Lower lobe of right lung (tissue), 2 donors: Measurements from ENCODE around the gene SRGAP1. TPM values are rescaled to one million over a fixed set of nuclear protein-coding genes. Genes with fewer than 3 reads are reported as not detected.

Experiments
- ATAC-seq, 2 donors: fragments of 200-7000 bp; cut with Tn5 transposase; one replicate each; pipeline ENCODE4 v1.9.1; 2020 to 2022; ENCODE audit warnings: mild to moderate bottlenecking in 2 of 2, moderate library complexity in 2 of 2
- DNase-seq: peaks from one replicate; pipeline ENCODE4 v3.0.0-alpha.2; 2020
- H3K27ac ChIP-seq: fragments of 200-600 bp; one replicate; pipeline ENCODE4 v1.8.0; 2022
- H3K27me3 ChIP-seq: fragments of 200-600 bp; one replicate; pipeline ENCODE4 v1.8.0; 2022; ENCODE audit warnings: low read depth
- H3K36me3 ChIP-seq: fragments of 200-600 bp; one replicate; pipeline ENCODE4 v1.8.0; 2022; ENCODE audit warnings: mild to moderate bottlenecking
- H3K4me1 ChIP-seq: fragments of 200-600 bp; one replicate; pipeline ENCODE4 v1.8.0; 2022
- H3K4me3 ChIP-seq: fragments of 200-600 bp; one replicate; pipeline ENCODE4 v1.8.0; 2022; ENCODE audit warnings: mild to moderate bottlenecking
- H3K9me3 ChIP-seq: fragments of 200-600 bp; one replicate; pipeline ENCODE4 v1.8.0; 2022
- intact Hi-C: fragments of 100-400 bp; cut with DNase I; formaldehyde crosslinking; loops from one replicate; pipeline ENCODE4 v1.11.0; 2022
- total RNA-seq: library from RNA; stranded (reverse); fragmentation: NEBNext Ultra II Directional; extraction: Animal tissue kit (Norgen Biotek cat#: 25700); gene quantifications from one replicate; pipeline ENCODE4 v1.2.1, GENCODE V29; 2021
- TF ChIP-seq, protein P1 (sequence below): fragments of 200-600 bp; IDR thresholded peaks from one replicate; pipeline ENCODE4 v1.8.0; 2022; ENCODE audit warnings: antibody characterized with exemption, mild to moderate bottlenecking
- donor health status: DM: no; HTN: yes; CAD: no; lungs with severe emphysema.

SRGAP1 gene
- total RNA-seq, 1 donor from 2014 or later, result 6.7 TPM

DNA sequence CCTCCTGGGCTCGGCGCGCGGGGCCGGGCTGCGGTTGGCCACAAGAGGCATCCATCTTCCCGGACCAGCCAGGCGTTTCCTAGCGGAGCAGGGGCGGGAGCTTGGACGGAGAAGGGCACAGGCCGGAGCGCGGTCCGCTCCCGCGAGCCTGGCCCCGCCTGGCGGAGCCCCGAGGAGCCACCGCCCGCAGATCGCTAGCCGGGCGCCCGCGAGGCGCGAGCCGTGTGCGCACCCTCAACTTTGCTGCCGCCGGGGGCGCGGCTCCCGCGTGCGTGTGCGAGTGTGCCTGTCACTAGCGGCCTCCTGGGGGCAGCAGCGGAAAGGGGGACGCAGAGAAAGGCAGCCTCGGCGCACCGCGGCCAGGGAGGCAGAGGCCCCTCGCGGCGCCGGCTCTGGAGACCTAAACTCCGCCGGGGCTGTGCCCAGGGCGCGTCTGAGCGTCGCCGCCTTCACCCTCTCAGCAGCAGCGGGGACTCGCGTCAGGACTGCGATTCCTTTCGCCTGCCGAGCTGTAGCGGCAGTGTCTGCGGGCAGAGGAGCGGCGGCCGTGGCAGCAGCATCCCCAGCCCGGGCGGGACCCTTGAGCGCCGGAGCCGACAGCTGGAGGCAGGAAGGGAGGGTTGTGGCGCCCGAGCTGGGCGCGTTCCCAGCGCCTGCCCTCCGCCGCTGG, 644 bp upstream of the SRGAP1 start:
- peak; percentile 96 to 97 for ATAC-seq
- H3K27me3 ChIP-seq, result no peaks in the 10 kb centered on the region
- H3K27ac ChIP-seq, result peak overlapping the region; percentile 93
- peaks cover 12% of the 10 kb centered on the region for H3K4me1 ChIP-seq
- H3K4me3 ChIP-seq, result peak overlapping the region; percentile 90
- intact Hi-C loops, result loop anchor here (10.0 kb wide), 1 partner anchor 341 kb away; no protein-coding TSS in a partner anchor
- TF ChIP-seq, protein P1, sequence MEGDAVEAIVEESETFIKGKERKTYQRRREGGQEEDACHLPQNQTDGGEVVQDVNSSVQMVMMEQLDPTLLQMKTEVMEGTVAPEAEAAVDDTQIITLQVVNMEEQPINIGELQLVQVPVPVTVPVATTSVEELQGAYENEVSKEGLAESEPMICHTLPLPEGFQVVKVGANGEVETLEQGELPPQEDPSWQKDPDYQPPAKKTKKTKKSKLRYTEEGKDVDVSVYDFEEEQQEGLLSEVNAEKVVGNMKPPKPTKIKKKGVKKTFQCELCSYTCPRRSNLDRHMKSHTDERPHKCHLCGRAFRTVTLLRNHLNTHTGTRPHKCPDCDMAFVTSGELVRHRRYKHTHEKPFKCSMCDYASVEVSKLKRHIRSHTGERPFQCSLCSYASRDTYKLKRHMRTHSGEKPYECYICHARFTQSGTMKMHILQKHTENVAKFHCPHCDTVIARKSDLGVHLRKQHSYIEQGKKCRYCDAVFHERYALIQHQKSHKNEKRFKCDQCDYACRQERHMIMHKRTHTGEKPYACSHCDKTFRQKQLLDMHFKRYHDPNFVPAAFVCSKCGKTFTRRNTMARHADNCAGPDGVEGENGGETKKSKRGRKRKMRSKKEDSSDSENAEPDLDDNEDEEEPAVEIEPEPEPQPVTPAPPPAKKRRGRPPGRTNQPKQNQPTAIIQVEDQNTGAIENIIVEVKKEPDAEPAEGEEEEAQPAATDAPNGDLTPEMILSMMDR, result peak; percentile 95
- no peaks in the 10 kb centered on the region for H3K36me3 ChIP-seq
- peak; percentile 89 for DNase-seq
- H3K9me3 ChIP-seq, result no peaks in the 10 kb centered on the region

DNA sequence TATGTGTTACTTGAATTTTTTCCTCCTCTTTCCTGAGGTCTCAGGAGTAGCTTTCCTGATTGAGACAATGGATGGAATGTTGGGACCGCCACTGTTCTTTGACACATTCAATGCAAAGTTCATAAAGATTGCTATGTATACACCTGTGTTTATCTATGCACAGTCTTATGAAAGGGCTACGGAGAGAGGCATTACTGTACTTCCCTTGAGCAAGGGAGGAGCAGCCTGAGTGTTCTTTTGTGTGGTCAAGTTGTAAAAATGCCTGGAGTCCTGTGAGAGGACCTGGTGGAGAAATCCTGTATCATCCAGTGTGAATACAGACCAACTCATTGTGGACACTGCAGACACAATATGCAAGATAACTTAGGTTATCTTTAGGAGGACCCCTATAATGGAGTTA, 1.2 kb downstream of the SRGAP1 start:
- Histone ChIP-seq H3K36me3 (no peaks in the 10 kb centered on the region), H3K9me3 (no peaks in the 10 kb centered on the region), H3K4me1 (peaks cover 12% of the 10 kb centered on the region), H3K27me3 (no peaks in the 10 kb centered on the region), H3K27ac (no peak overlapping the region), H3K4me3 (peak overlapping the region; percentile 90)
- TF ChIP-seq, protein P1, result no peak
- intact Hi-C loops, result loop anchor here (10.0 kb wide), 1 partner anchor 339 kb away; no protein-coding TSS in a partner anchor
- ATAC-seq (no peak), DNase-seq (no peak)

DNA sequence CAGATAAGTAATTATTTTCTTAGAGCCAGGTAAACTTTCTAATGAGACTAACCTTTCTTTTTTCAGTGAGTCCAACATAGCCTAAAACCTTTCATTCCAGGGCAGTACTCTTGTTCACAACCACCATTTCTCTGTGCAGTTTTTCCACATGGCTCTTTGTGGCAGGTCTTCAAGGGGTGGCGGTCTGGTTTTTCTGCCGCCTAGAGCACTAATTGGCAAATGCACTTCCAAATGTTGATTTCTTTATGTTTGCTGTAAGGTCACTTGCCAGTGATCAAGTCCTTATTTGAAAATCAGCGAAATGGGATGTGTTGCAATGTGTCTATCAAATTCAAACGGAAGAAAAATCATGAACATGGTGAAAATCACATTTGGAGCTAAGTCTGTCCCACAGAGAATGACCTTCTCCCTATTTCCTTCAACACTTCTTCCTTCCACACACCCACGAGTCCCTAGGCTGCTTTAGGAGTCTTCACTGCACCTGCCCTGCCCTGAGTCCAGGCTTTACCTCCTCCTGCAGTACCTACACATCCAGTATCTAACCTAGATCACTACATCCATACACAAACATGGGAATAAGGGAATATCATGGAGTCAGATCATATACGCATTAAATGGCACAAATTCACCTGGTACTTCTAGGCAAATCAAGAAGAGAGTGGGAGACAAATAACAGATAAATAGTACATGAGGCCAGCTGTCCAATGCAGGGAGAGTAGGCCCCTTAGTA, 1.9 kb downstream of the SRGAP1 start:
- DNase-seq (no peak), ATAC-seq (no peak)
- H3K4me3 ChIP-seq, result peak overlapping the region; percentile 90
- H3K36me3 ChIP-seq, result no peaks in the 10 kb centered on the region
- H3K4me1 ChIP-seq, result peaks cover 12% of the 10 kb centered on the region
- TF ChIP-seq, protein P1, result no peak
- intact Hi-C loops, result loop anchor here (10.0 kb wide), 1 partner anchor 338 kb away; no protein-coding TSS in a partner anchor
- no peaks in the 10 kb centered on the region for H3K9me3 ChIP-seq
- H3K27ac ChIP-seq, result no peak overlapping the region
- H3K27me3 ChIP-seq, result no peaks in the 10 kb centered on the region

DNA sequence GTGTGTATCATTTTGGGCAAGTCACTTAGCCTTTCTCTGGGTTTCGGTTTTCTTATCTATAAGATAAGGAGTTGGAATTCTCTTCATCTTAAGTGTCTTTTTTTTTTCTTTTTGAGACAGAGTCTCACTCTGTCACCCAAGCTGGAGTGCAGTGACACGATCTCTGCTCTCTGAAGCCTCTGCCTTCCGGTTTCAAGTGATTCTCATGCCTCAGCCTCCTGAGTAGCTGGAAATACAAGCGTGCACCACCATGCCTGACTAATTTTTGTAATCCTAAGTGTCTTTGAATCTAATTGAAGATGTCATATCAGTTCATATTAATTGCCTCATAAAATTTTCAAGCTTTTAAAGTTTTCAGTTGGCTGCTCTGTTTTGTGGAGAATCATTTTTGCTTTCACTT, 4.0 kb downstream of the SRGAP1 start:
- Histone ChIP-seq H3K36me3 (no peaks in the 10 kb centered on the region), H3K27me3 (no peaks in the 10 kb centered on the region), H3K9me3 (no peaks in the 10 kb centered on the region), H3K27ac (no peak overlapping the region), H3K4me1 (peaks cover 7% of the 10 kb centered on the region), H3K4me3 (no peak overlapping the region)
- TF ChIP-seq, protein P1, result no peak
- DNase-seq (no peak), ATAC-seq (no peak)
- intact Hi-C loops, result loop anchor here (10.0 kb wide), 1 partner anchor 336 kb away; no protein-coding TSS in a partner anchor

DNA sequence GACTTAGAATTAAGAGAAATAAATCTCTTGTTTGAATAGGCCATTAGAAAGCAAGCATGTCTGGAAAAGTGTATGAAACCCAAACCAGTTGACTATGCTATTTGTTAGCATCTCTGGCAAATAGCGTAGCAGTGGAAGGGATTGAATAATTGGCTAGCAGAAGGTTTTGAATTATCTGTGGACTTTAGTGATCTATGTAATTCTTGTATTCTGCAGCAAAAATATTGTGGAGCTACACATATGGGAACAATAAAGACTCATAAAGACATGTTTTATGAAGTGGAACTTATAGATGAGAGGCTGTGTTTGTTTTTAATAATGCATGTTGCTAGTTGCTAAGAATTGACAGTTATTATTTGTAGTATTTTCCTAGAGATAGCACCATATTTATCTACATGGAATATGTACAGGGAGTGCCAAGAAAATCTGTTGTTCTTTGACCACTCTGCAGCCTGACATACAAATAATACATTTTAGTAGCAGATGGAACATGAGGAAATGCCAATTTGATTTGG, 4.7 kb downstream of the SRGAP1 start:
- peaks cover 7% of the 10 kb centered on the region for H3K4me1 ChIP-seq
- intact Hi-C loops, result loop anchor here (10.0 kb wide), 1 partner anchor 336 kb away; no protein-coding TSS in a partner anchor
- ATAC-seq (no peak), DNase-seq (no peak)
- TF ChIP-seq, protein P1, result no peak
- H3K27me3 ChIP-seq, result no peaks in the 10 kb centered on the region
- H3K4me3 ChIP-seq, result no peak overlapping the region
- no peaks in the 10 kb centered on the region for H3K9me3 ChIP-seq
- no peak overlapping the region for H3K27ac ChIP-seq
- H3K36me3 ChIP-seq, result no peaks in the 10 kb centered on the region
